GM23338 (cell line): ENCODE data around the gene BPIFB1. TPM values are rescaled to one million over a fixed set of nuclear protein-coding genes. Genes with fewer than 3 reads are reported as not detected.

Experiments used
- ATAC-seq: fragments of 200-7000 bp; cut with Tn5 transposase; 3 replicates; pipeline ENCODE4 v1.9.1; 2020
- DNase-seq: peaks from one replicate; pipeline ENCODE4 v3.0.0-alpha.2; 2015; ENCODE audit warnings: low spot score
- H2AFZ ChIP-seq: fragments of 200-600 bp; sonication (generic); 2 replicates; pipeline ENCODE4 v1.8.0; 2016; ENCODE audit warnings: antibody characterized with exemption, mild to moderate bottlenecking, moderate library complexity
- H3F3A ChIP-seq: fragments of 200-600 bp; sonication (generic); replicated peaks from 2 replicates; pipeline ENCODE4 v1.8.0; 2017; ENCODE audit warnings: antibody characterized with exemption, mixed run types, low read depth
- H3K27ac ChIP-seq: fragments of 200-600 bp; sonication (generic); 2 replicates; pipeline ENCODE4 v1.6.1; 2016; ENCODE audit warnings: low read depth
- H3K27me3 ChIP-seq: fragments of 200-600 bp; sonication (generic); 2 replicates; pipeline ENCODE4 v1.8.0; 2016; ENCODE audit warnings: mild to moderate bottlenecking, mixed run types, moderate library complexity; ENCODE audit not compliant: insufficient read depth
- H3K36me3 ChIP-seq: fragments of 200-600 bp; sonication (generic); 2 replicates; pipeline ENCODE4 v1.8.0; 2016; ENCODE audit warnings: mild to moderate bottlenecking; ENCODE audit not compliant: insufficient read depth
- H3K4me1 ChIP-seq: fragments of 200-600 bp; sonication (generic); 2 replicates; pipeline ENCODE4 v1.8.0; 2016; ENCODE audit warnings: mild to moderate bottlenecking, moderate library complexity; ENCODE audit not compliant: insufficient read depth
- H3K4me2 ChIP-seq: fragments of 200-600 bp; sonication (generic); 2 replicates; pipeline ENCODE4 v1.7.1; 2017; ENCODE audit warnings: mixed run types
- H3K4me3 ChIP-seq: fragments of 200-600 bp; sonication (generic); 2 replicates; pipeline ENCODE4 v1.6.1; 2016; ENCODE audit warnings: mixed run types
- H3K79me2 ChIP-seq: fragments of 200-600 bp; sonication (generic); replicated peaks from 2 replicates; pipeline ENCODE4 v1.8.0; 2017; ENCODE audit warnings: mild to moderate bottlenecking; ENCODE audit not compliant: insufficient read depth
- H3K9me2 ChIP-seq: fragments of 200-600 bp; sonication (generic); 2 replicates; pipeline ENCODE4 v1.8.0; 2017; ENCODE audit not compliant: insufficient read depth
- H4K20me1 ChIP-seq: fragments of 200-600 bp; sonication (generic); replicated peaks from 2 replicates; pipeline ENCODE4 v1.8.0; 2017; ENCODE audit warnings: mild to moderate bottlenecking; ENCODE audit not compliant: insufficient read depth
- H3K27ac Mint-ChIP-seq: 2 replicates; pipeline ENCODE4 v1.8.0; 2020; ENCODE audit warnings: inconsistent platforms, mild to moderate bottlenecking, moderate library complexity, mixed read lengths
- H3K27me3 Mint-ChIP-seq: 3 replicates; pipeline ENCODE4 v1.8.0; 2022; ENCODE audit warnings: low read depth, mild to moderate bottlenecking, moderate library complexity, mixed read lengths, inconsistent platforms; ENCODE audit not compliant: insufficient read depth, poor library complexity
- H3K36me3 Mint-ChIP-seq: 3 replicates; pipeline ENCODE4 v1.8.0; 2021; ENCODE audit warnings: low read depth, mild to moderate bottlenecking, inconsistent platforms, moderate library complexity, mixed read lengths
- H3K4me1 Mint-ChIP-seq: 3 replicates; pipeline ENCODE4 v1.8.0; 2020; ENCODE audit warnings: mild to moderate bottlenecking, inconsistent platforms, mixed read lengths
- H3K4me3 Mint-ChIP-seq: 3 replicates; pipeline ENCODE4 v1.8.0; 2021; ENCODE audit warnings: moderate library complexity, mild to moderate bottlenecking, inconsistent platforms, mixed read lengths
- H3K9me3 Mint-ChIP-seq: 3 replicates; pipeline ENCODE4 v1.8.0; 2020; ENCODE audit warnings: moderate library complexity, mild to moderate bottlenecking, inconsistent platforms, mixed read lengths
- CREB1 ChIP-seq: fragments of 250-450 bp; sonication (Bioruptor Pico); IDR thresholded peaks from 2 replicates; pipeline ENCODE4 v1.5.0; 2020; ENCODE audit warnings: low read depth, mild to moderate bottlenecking, moderate library complexity
- CTCF ChIP-seq, 2 experiments: fragments of 200-600 bp in 1 of 2; sonication (generic) in 1 of 2; conservative IDR thresholded peaks; 2 replicates each; pipeline versions ENCODE4 v1.5.1 to v1.6.1; 2016 to 2017; ENCODE audit warnings: antibody characterized with exemption in 2 of 2, low read depth in 2 of 2, mild to moderate bottlenecking in 2 of 2, moderate library complexity in 1 of 2
- EZH2 ChIP-seq: fragments of 200-600 bp; sonication (generic); IDR thresholded peaks from one replicate; pipeline ENCODE4 v1.8.0; 2017; ENCODE audit warnings: antibody characterized with exemption, mild to moderate bottlenecking, low read depth; ENCODE audit not compliant: unreplicated experiment
- EZH2phosphoT487 ChIP-seq: fragments of 200-600 bp; sonication (generic); IDR thresholded peaks from one replicate; pipeline ENCODE4 v1.8.1; 2018; ENCODE audit warnings: antibody characterized with exemption; ENCODE audit not compliant: unreplicated experiment
- JUNB ChIP-seq: IDR thresholded peaks from one replicate; pipeline ENCODE4 v1.6.1; 2016; ENCODE audit warnings: antibody characterized with exemption; ENCODE audit not compliant: unreplicated experiment
- NANOG ChIP-seq: IDR thresholded peaks from 2 replicates; pipeline ENCODE4 v1.6.1; 2016; ENCODE audit warnings: antibody characterized with exemption, borderline replicate concordance
- POLR2AphosphoS5 ChIP-seq: IDR thresholded peaks from 2 replicates; pipeline ENCODE4 v1.6.1; 2016; ENCODE audit warnings: antibody characterized with exemption, low read depth
- REST ChIP-seq: IDR thresholded peaks from one replicate; pipeline ENCODE4 v1.6.1; 2018; ENCODE audit warnings: antibody characterized with exemption; ENCODE audit not compliant: unreplicated experiment
- STAT1 ChIP-seq: IDR thresholded peaks from one replicate; pipeline ENCODE4 v1.6.1; 2016; ENCODE audit warnings: antibody characterized with exemption; ENCODE audit not compliant: unreplicated experiment
- ZNF114 ChIP-seq: fragments of 250-450 bp; sonication (Bioruptor Pico); IDR thresholded peaks from 2 replicates; pipeline ENCODE4 v1.5.0; 2020; ENCODE audit warnings: mild to moderate bottlenecking, moderate library complexity
- ZNF331 ChIP-seq: fragments of 250-450 bp; sonication (Bioruptor Pico); IDR thresholded peaks from 2 replicates; pipeline ENCODE4 v1.5.0; 2020; ENCODE audit warnings: low read depth, mild to moderate bottlenecking, moderate library complexity
- ZNF462 ChIP-seq: fragments of 250-450 bp; sonication (Bioruptor Pico); IDR thresholded peaks from 2 replicates; pipeline ENCODE4 v1.5.0; 2020; ENCODE audit warnings: mild to moderate bottlenecking, moderate library complexity
- polyA plus RNA-seq: library from polyadenylated mRNA; unstranded; fragments of >200 nt; fragmentation: Nextera tagmentation; extraction: Ambion mirVana; gene quantifications from 2 replicates; pipeline ENCODE4 v1.2.1, GENCODE V29; 2016
- total RNA-seq: library from RNA; depleted of rRNA; stranded (reverse); fragments of >200 nt; shearing (Covaris generic); gene quantifications from 2 replicates; pipeline ENCODE4 v1.2.3, GENCODE V29; 2014
- TF ChIP-seq, protein P1 (sequence below): IDR thresholded peaks from 2 replicates; pipeline ENCODE4 v1.6.1; 2016; ENCODE audit warnings: antibody characterized with exemption

The BPIFB1 gene
- total and polyA plus RNA-seq, 2 experiments from 2014 or later: not detected

DNA sequence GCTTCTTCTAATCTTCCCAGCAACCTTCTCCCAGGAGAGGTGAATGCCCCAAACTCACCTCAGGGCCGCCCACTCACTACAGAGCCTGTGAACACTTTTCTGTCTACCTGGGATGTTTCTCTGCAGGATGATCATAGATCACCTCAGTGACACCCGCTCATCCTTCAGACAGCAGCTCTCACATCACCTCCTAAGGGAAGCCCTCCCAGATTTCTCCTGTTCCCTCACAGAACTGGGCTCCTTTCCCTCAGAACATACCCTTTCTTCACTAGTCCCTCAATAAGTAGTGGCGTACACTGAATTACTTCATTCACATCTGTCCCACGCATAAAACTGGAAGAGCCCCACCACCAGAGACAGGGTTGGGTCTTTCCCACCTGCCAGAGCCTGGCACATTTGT is 60.5 kb downstream of the BPIFB1 start:
- H3K79me2 ChIP-seq: no peaks in the 10 kb centered on the region
- no peaks in the 10 kb centered on the region for H3K4me1 ChIP-seq
- H3K4me3 Mint-ChIP-seq: no peak overlapping the region
- no peaks in the 10 kb centered on the region; the same call in 2 of the 3 replicates for H3K9me3 Mint-ChIP-seq
- H3F3A ChIP-seq: no peaks in the 10 kb centered on the region
- no peak overlapping the region for H3K27ac Mint-ChIP-seq
- ATAC-seq (no peak), DNase-seq (no peak)
- no peaks in the 10 kb centered on the region for H4K20me1 ChIP-seq
- H2AFZ ChIP-seq: no peak overlapping the region
- no peak overlapping the region for H3K4me3 ChIP-seq
- no peaks in the 10 kb centered on the region for H3K27me3 ChIP-seq
- H3K27ac ChIP-seq: no peak overlapping the region
- H3K36me3 ChIP-seq: no peaks in the 10 kb centered on the region
- peaks cover 6% of the 10 kb centered on the region for H3K4me1 Mint-ChIP-seq
- peaks cover 6% of the 10 kb centered on the region; the same call in 1 of the 2 replicates for H3K9me2 ChIP-seq
- peaks cover 9% of the 10 kb centered on the region for H3K27me3 Mint-ChIP-seq
- TF ChIP-seq ZNF114 (CRISPR knock-in tag) (no peak), POLR2AphosphoS5 (no peak), JUNB (no peak), EZH2 (no peak), NANOG (no peak), STAT1 (no peak), EZH2phosphoT487 (no peak), REST (no peak), ZNF462 (no peak), ZNF331 (CRISPR knock-in tag) (no peak), CTCF (conservative IDR thresholded peaks at IDR 0.05; ENCODE audit: low read depth in 2 of 2) (no peak), CREB1 (CRISPR knock-in tag) (no peak)
- TF ChIP-seq, protein P1, sequence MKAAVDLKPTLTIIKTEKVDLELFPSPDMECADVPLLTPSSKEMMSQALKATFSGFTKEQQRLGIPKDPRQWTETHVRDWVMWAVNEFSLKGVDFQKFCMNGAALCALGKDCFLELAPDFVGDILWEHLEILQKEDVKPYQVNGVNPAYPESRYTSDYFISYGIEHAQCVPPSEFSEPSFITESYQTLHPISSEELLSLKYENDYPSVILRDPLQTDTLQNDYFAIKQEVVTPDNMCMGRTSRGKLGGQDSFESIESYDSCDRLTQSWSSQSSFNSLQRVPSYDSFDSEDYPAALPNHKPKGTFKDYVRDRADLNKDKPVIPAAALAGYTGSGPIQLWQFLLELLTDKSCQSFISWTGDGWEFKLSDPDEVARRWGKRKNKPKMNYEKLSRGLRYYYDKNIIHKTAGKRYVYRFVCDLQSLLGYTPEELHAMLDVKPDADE: no peak
- H3K4me2 ChIP-seq: no peak overlapping the region
- no peaks in the 10 kb centered on the region for H3K36me3 Mint-ChIP-seq
